Stimulated activated CD4-positive, alpha-beta T cell treated with anti-CD3 and anti-CD28 coated beads, Interleukin-2, amount 100 ng/mL, for 24 hours (primary cell): ENCODE measurements around the gene ICA1L.
A peak's percentile ranks its signal among the peaks of the same experiment; 100 is the strongest.
"Not testable (repeated sequence)": the region's sequence is repeated elsewhere in the genome, so short reads cannot be mapped to it uniquely, and the experiment has no call there.

Experiments used
- DNase-seq, 2 donors: peaks; one replicate each; pipeline ENCODE4 v3.0.0-alpha.2; 2020

The ICA1L gene

DNA sequence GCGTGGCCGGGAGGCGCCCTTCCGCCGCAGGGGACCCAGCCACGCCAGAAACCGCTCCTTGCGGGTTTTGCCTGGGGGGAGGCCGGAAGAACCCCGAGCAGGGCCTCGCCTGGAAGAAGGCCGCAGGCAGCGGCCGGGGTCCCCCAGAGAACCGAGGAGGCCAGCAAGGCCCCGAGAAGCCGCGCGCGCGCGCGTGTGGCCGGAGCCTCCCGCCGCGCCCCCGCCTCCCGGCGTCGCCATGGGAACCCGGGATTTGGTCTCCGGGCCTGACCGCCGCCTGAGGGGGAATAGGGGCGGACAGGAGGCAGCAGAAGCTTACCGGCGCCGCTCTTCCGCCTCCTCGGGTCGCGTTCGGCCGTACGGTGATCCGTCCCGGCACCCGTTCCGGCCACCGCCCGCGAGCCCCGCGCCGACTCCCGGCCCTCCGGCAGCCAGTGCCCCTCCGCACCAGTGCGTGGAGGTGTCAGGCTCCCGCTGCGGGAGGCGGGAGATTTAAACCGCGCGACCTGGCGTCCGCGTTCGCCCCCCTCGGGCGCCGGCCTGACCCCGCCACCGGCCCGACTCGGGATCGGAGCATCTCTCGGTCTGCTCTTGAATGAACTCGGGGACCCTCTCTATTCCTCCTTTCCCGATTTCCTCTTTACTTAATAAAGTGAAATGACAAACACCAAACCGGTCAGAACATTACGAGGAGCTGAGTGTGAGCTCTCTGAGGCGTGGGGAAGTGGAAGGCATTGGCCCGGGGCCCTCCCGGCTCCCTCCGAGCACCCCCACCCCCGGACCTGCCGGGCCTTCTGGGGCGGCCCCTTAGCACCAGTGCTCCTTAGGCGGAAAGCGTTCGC is at the start of gene ICA1L:
Gene ICA1L (minus strand): TSS at position 467 of the 842 bp plus-strand sequence. CDS start 42,757 bp downstream, outside the sequence.
- peak; percentile 61 to 62 for DNase-seq

DNA sequence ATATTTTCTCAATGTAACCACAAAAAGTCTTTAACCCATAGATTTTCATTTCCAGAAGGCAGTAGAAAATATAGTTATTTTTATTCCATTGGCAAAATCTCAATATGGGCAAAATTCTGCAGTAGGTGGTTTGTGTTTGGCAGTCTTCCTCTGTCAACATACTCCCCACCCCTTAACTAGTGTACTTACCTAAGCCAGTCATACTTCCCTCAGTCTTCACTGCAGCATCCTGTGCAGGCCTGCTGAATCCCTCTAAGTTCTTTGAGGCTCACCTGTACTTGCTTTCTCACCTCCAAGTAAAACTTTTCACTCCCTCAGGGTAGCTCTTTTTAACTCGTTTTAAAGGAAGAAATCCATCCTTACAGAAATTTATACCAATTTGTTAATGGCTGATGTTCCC is 47.3 kb upstream of the ICA1L start:
- no peak for DNase-seq

GRCh38 chr2:202912342-202913201 is 41.0 kb upstream of the ICA1L start:
- DNase-seq: not testable (repeated sequence)

- DNase-seq: peak; percentile 90 to 91
These were observed 40.2 kb upstream of the ICA1L start, which contains the start of the genes CARF and WDR12 for GRCh38 chr2:202911512-202912341. Gene CARF, plus strand, starts transcription at chr2:202912275. Its CDS starts 29,628 bp downstream, at chr2:202941903. Gene WDR12, minus strand, starts transcription at chr2:202911673. Its CDS starts 197 bp downstream, at chr2:202911476.

- no peak for DNase-seq
These were observed 39.6 kb upstream of the ICA1L start for GRCh38 chr2:202911203-202911511.

DNA sequence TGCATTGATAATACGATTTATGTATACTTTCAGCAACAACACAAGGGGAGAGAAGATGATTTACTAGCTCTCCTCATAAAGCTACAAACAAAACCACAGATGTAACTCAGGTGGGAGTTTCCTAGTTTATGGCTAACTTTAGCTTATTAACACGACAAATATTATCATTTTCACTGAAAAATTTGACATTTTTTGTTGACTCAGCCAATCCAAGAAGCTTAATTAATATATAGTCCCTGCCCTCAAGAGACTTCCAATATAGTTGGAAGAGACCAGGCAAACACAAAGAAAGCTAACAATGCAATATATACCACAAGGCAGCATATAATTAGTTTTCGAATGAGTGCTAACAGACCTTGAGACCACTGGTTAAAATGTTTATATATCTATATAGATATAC is 39.1 kb upstream of the ICA1L start:
- DNase-seq: no peak

DNA sequence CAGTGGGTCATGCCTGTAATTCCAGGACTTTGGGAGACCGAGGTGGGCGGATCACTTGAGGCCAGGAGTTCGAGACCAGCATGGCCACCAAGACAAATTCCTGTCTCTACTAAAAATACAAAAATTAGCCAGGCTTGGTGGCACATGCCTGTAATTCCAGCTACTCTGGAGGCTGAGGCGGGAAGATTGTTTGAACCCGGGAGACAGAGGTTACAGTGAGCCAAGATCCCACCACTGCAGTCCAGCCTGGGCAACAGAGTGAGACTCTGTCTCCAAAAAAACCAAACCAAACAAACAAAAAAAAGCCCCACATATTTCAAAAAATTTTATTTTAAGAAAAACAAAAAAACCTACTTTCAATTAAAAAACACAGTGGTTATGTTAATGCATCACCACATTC is 38.7 kb upstream of the ICA1L start:
- not testable (repeated sequence) for DNase-seq

- DNase-seq: no peak
These were observed 38.0 kb upstream of the ICA1L start for GRCh38 chr2:202909394-202910192.

DNA sequence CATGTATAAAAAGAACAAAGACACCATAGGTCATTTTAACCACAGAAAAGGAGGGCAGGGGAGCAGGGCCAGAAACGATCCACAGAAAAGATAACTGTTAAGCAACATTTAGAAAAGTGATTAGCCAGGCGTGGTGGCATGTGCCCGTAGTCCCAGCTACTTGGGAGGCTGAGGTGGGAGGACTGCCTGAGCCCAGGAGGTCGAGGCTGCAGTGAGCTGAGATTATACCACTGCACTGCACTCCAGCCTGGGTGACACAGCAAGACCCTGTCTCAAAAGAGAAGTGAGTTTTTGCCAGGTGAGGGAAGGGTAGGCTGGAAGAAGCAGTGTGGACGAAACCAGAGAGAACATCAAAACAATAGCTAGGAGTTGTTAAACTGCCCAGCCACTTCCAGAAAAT is 36.6 kb upstream of the ICA1L start:
- DNase-seq: no peak

DNA sequence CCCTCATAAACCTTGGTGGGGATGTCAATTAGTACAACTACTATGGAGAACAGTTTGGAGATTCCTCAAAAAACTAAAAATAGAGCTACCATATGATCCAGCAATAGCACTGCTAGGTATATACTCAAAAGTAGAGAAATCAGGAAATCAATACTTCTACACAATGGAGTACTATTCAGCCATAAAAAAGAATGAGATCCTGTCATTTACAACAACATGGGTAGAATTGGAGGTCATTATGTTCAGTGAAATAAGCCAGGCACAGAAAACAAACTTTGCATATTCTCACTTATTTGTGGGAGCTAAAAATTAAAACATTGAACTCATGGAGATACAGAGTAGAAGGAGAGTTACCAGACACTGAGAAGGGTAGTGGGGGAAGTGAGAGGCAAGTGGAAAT is 33.9 kb upstream of the ICA1L start:
- DNase-seq: not testable (repeated sequence)

DNA sequence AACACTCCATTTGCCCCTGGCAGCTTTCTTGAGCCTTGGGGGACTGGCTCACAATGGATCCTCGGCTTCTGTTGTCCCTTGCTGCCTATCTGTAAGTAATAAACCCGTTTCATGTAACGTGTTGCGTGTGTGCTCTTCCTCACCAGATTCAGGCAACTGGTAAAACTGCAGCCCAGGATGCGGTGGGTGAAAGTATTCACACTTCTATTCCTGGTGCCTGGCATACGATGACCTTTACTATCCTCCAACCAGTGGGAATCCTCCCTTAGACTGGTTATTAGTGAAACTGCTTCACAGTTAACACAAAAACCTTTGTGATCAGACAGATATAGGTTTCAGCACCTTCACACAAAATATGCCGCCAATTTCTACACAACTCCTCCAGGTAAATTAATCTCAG is 13.6 kb upstream of the ICA1L start:
- no peak for DNase-seq

- DNase-seq: no peak
These were observed 12.6 kb upstream of the ICA1L start for GRCh38 chr2:202883987-202884675.

- no peak for DNase-seq
These were observed 10.0 kb upstream of the ICA1L start for GRCh38 chr2:202881570-202881969.

- no peak for DNase-seq
These were observed 6.1 kb upstream of the ICA1L start for GRCh38 chr2:202877699-202878098.

DNA sequence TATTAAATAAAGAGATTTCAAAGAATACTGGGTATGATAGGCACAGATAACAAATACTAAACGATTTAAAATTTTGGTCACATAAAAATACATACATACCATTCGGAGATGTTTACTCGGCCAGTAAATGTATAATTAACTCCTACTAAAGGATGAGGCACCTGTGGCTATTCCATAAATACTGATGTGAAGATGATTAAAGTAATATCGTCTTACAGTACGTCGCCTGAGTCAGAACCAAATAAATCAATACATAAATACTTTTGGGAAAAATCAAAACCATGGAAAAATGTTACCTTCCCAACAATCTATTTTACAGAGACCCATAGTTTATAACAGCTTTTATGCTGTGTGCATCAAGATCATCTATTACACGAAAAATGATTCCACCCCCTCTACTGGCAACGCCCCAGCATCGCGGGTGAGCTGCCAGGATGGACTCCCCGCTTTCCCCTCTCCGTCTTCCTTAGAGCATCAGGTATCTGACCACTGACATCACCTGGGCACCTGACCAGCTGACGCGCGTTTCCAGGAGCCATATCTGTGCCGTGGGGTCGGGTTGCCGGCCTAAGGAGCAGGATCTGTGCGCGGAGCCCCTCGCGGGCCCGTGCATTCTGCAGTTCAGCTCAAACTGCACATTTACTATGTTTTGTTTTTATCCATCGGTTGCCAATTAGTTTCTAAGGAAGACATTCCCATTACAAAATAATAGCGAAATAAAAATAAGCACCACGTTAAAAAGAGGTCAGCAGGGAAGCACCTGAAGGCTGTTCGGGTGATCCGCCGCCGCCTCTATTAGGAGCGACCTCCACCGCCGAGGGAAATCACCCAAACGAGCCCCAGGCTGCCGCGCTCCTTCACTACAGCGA is 901 bp downstream of the ICA1L start:
- peak; percentile 71 to 72 for DNase-seq

- no peak for DNase-seq
These were observed 9.6 kb downstream of the ICA1L start for GRCh38 chr2:202861987-202862386.

DNA sequence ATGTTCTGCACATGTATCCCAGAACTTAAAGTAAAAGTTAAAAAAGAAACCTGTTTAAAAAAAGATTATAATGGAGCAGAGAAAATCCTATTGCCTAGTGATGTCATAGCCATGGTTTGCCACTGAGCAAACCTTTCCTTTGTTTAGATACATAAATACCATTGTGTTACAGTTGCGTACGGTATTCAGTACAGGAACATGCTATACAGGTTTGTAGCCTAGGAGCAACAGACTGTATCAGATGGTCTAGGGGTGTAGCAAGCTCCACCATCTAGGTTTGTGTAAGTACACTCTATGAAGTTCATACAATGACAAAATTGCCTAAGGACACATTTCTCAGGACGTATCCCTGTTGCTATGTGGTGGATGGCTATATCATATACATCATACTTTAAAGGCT is 13.0 kb downstream of the ICA1L start:
- no peak for DNase-seq

DNA sequence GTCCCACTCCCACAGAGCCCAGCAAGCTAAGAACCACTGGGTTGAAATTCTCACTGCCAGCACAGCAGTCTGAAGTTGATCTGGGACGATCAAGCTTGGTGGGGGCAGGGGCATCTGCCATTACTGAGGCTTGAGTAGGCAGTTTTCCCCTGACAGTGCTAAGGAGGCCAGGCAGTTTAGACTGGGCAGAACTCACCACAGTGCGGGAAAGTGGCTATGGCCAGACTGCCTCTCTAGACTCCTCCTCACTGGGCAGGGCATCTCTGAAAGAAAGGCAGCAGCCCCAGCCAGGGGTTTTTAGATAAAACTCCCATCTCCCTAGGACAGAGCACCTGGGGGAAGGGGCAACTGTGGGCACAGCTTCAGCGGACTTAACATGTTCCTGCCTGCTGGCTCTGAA is 22.2 kb downstream of the ICA1L start:
- DNase-seq: not testable (repeated sequence)

- no peak for DNase-seq
These were observed 22.8 kb downstream of the ICA1L start for GRCh38 chr2:202848813-202849212.
